H1 (cell line): Measurements from ENCODE around the gene SCAPER.

Experiments
- POLR2AphosphoS5 ChIP-seq: IDR thresholded peaks from 2 replicates; pipeline ENCODE4 v1.6.1; 2011; ENCODE audit warnings: low read depth, low read length
- SIN3A ChIP-seq, 2 experiments: IDR thresholded peaks in 1 of 2; conservative IDR thresholded peaks in 1 of 2; 2 replicates each; pipeline ENCODE4 v1.6.1; 2011 to 2012; ENCODE audit warnings: low read length in 2 of 2, improper control_type of control experiment in 1 of 2, low read depth in 1 of 2, mild to moderate bottlenecking in 1 of 2
- TAF1 ChIP-seq: IDR thresholded peaks from 2 replicates; pipeline ENCODE4 v1.6.1; 2011; ENCODE audit warnings: mild to moderate bottlenecking, low read depth, low read length
- YY1 ChIP-seq: IDR thresholded peaks from 2 replicates; pipeline ENCODE4 v1.6.1; 2011; ENCODE audit warnings: low read depth, mild to moderate bottlenecking, low read length
- TF ChIP-seq, protein P1 (sequence below): IDR thresholded peaks from 2 replicates; pipeline ENCODE4 v1.6.1; 2012; ENCODE audit warnings: inconsistent platforms
- TF ChIP-seq, protein P2 (sequence below), 3 experiments: IDR thresholded peaks; 1 replicate in 2 of 3; 2 replicates in 1 of 3; pipeline versions ENCODE4 v1.5.1 to v1.6.1; 2011; ENCODE audit warnings: low read length in 3 of 3, mild to moderate bottlenecking in 3 of 3, inconsistent platforms in 2 of 3, low read depth in 1 of 3, moderate library complexity in 1 of 3; ENCODE audit not compliant: insufficient read depth in 1 of 3; ENCODE audit errors: control extremely low read depth in 1 of 3
- TF ChIP-seq, protein P3 (sequence below): IDR thresholded peaks from 2 replicates; pipeline ENCODE4 v1.6.1; 2011; ENCODE audit warnings: low read length, improper control_type of control experiment

DNA sequence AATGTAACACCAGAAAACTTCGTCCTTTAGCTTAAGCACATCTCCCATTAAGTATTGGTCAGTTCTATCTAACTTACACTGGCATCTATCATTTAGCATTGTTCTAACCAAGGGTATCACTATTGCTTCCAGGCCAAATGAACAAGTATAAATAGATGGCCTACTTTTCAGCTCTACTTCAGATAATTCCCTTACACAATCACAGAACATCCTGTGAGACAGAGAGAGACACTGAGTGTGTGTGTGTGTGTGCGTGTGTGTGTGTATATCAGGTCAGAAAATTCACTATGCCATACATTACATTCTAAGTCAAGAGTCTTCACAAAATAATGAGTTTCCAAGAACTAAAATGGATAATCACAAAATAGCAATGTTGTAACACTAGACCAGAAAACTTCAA, 39.1 kb downstream of the SCAPER start:
- TF ChIP-seq, protein P1, sequence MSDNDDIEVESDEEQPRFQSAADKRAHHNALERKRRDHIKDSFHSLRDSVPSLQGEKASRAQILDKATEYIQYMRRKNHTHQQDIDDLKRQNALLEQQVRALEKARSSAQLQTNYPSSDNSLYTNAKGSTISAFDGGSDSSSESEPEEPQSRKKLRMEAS: no peak
- TF ChIP-seq YY1 (no peak), POLR2AphosphoS5 (no peak), TAF1 (no peak), SIN3A (conservative IDR thresholded peaks at IDR 0.05 in 1 of 2, IDR thresholded peaks at IDR 0.05 in 1 of 2; ENCODE audit: low read depth in 1 of 2, low read length in 2 of 2) (no peak)
- TF ChIP-seq, protein P2, sequence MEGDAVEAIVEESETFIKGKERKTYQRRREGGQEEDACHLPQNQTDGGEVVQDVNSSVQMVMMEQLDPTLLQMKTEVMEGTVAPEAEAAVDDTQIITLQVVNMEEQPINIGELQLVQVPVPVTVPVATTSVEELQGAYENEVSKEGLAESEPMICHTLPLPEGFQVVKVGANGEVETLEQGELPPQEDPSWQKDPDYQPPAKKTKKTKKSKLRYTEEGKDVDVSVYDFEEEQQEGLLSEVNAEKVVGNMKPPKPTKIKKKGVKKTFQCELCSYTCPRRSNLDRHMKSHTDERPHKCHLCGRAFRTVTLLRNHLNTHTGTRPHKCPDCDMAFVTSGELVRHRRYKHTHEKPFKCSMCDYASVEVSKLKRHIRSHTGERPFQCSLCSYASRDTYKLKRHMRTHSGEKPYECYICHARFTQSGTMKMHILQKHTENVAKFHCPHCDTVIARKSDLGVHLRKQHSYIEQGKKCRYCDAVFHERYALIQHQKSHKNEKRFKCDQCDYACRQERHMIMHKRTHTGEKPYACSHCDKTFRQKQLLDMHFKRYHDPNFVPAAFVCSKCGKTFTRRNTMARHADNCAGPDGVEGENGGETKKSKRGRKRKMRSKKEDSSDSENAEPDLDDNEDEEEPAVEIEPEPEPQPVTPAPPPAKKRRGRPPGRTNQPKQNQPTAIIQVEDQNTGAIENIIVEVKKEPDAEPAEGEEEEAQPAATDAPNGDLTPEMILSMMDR (IDR thresholded peaks at IDR 0.05; ENCODE audit: control extremely low read depth in 1 of 3, insufficient read depth in 1 of 3, low read depth in 1 of 3, low read length in 3 of 3): no peak
- TF ChIP-seq, protein P3, sequence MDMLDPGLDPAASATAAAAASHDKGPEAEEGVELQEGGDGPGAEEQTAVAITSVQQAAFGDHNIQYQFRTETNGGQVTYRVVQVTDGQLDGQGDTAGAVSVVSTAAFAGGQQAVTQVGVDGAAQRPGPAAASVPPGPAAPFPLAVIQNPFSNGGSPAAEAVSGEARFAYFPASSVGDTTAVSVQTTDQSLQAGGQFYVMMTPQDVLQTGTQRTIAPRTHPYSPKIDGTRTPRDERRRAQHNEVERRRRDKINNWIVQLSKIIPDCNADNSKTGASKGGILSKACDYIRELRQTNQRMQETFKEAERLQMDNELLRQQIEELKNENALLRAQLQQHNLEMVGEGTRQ: no peak
